ENCODE data around the gene TMEM238.

TMEM238 gene

GRCh38 chr19:55354698-55355212 is 29.3 kb downstream of the TMEM238 start, which contains the start of gene COX6B2:
Gene COX6B2, minus strand, starts transcription at chr19:55354719. Its CDS starts 198 bp downstream, at chr19:55354521.
- DNase-seq = no peak

- DNase-seq = peak; percentile 77
Measured at GRCh38 chr19:55353803-55354697, 30.0 kb downstream of the TMEM238 start.

GRCh38 chr19:55353356-55353802 is 30.7 kb downstream of the TMEM238 start:
- DNase-seq = no peak

- no peak for DNase-seq
Measured at GRCh38 chr19:55352549-55353145, 31.4 kb downstream of the TMEM238 start.

- no peak for DNase-seq
Measured at GRCh38 chr19:55352040-55352439, 32.1 kb downstream of the TMEM238 start.

GRCh38 chr19:55350620-55351315 is 33.3 kb downstream of the TMEM238 start:
- no peak for DNase-seq

GRCh38 chr19:55348317-55349034 is 35.6 kb downstream of the TMEM238 start:
- DNase-seq = no peak

- DNase-seq = no peak
Measured at GRCh38 chr19:55347442-55348009, 36.6 kb downstream of the TMEM238 start.

- DNase-seq = no peak
Measured at GRCh38 chr19:55346725-55347441, 37.2 kb downstream of the TMEM238 start.

GRCh38 chr19:55345818-55346724 is 38.0 kb downstream of the TMEM238 start:
- no peak for DNase-seq

- no peak for DNase-seq
Measured at GRCh38 chr19:55345101-55345817, 38.8 kb downstream of the TMEM238 start.

- no peak for DNase-seq
Measured at GRCh38 chr19:55344444-55344843, 39.6 kb downstream of the TMEM238 start.

GRCh38 chr19:55341595-55342531 is 42.2 kb downstream of the TMEM238 start:
- DNase-seq = no peak

- DNase-seq = peak; percentile 52
Measured at GRCh38 chr19:55341171-55341588, 42.9 kb downstream of the TMEM238 start.

GRCh38 chr19:55340784-55341147 is 43.3 kb downstream of the TMEM238 start:
- DNase-seq = no peak

- peak; percentile 30 for DNase-seq
Measured at GRCh38 chr19:55339889-55340783, 44.0 kb downstream of the TMEM238 start.

GRCh38 chr19:55339105-55339888 is 44.8 kb downstream of the TMEM238 start, which contains the start of gene KMT5C:
Gene KMT5C, plus strand, starts transcription at chr19:55339876. Its CDS starts 2,061 bp downstream, at chr19:55341937.
- DNase-seq = peak; percentile 100

Data from CD4-positive, alpha-beta T cell treated with Interferon gamma for 1 hour (primary cell).